Stimulated activated naive CD8-positive, alpha-beta T cell treated with anti-CD3 and anti-CD28 coated beads, Interleukin-15, amount 100 ng/mL, for 72 hours (primary cell): ENCODE data around the gene SBSN.

Experiments used
- ATAC-seq: fragments of 150-1000 bp; cut with Tn5 transposase; 2 replicates; pipeline ENCODE4 v1.10.0; 2021; ENCODE audit warnings: mild to moderate bottlenecking, moderate library complexity
- DNase-seq, 2 donors: peaks; one replicate each; pipeline ENCODE4 v3.0.0; 2021 to 2022
- H3K27ac Mint-ChIP-seq, 2 donors: one replicate each; pipeline ENCODE4 v1.8.0; 2022; ENCODE audit warnings: mild to moderate bottlenecking in 2 of 2, mixed read lengths in 2 of 2, moderate library complexity in 2 of 2
- H3K27me3 Mint-ChIP-seq: one replicate; pipeline ENCODE4 v1.8.0; 2022; ENCODE audit warnings: mixed read lengths
- H3K4me1 Mint-ChIP-seq: one replicate; pipeline ENCODE4 v1.8.0; 2022; ENCODE audit warnings: mild to moderate bottlenecking, mixed read lengths
- H3K4me3 Mint-ChIP-seq, 2 donors: one replicate each; pipeline ENCODE4 v1.8.0; 2022; ENCODE audit warnings: mild to moderate bottlenecking in 2 of 2, mixed read lengths in 2 of 2, moderate library complexity in 1 of 2
- H3K9me3 Mint-ChIP-seq, 2 donors: one replicate each; pipeline ENCODE4 v1.8.0; 2022; ENCODE audit warnings: mixed read lengths in 2 of 2

Gene SBSN

DNA sequence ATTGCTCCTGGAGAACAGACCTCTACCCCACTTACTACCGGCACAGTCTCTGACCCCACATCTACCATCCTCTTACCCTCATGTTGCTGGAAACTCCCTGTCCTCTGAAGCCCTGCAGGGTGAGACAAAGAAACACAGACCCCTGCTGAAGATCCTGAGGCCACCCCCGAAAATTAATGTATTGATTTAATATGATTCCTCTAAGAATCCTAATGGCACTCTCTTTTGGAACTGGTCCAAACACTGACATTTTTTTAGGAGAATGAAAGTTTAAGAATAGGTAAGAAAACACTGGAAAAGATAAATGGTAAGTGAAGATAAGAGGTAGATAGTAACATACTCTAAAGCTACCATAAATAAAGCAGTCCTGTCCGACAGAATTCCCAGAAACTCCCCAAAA lies 20.0 kb downstream of the SBSN start:
- Mint-ChIP-seq H3K27me3 (peaks cover 83% of the 10 kb centered on the region), H3K27ac (no peak overlapping the region)

DNA sequence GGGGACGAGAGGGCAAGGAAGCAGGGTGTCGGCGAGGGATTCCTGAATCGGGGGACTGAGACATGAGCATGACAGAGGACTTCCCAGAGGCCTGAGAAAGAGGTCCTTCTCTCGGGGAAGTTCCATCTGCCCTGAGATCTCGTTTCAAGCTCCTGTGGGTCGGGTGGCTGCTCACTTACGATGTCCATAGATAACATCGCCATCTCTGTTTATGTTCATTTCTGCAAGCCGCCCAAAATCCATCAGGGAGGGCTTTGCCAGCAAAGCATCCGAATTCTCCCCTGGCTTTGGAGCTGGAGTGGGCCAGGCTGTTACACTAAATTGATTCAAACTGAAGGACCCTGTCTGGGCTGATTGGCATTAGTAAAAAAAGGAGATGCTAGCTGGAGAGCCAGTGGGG lies 20.6 kb downstream of the SBSN start:
- Mint-ChIP-seq H3K27me3 (peaks cover 83% of the 10 kb centered on the region), H3K4me3 (no peak overlapping the region), H3K27ac (no peak overlapping the region), H3K4me1 (peaks cover 26% of the 10 kb centered on the region), H3K9me3 (no peaks in the 10 kb centered on the region)
- ATAC-seq (no peak), DNase-seq (no peak)

More for the DNA sequence above, 20.0 kb downstream of the SBSN start:
- H3K4me1 Mint-ChIP-seq = peaks cover 26% of the 10 kb centered on the region
- DNase-seq (no peak), ATAC-seq (no peak)
- no peaks in the 10 kb centered on the region for H3K9me3 Mint-ChIP-seq
- no peak overlapping the region for H3K4me3 Mint-ChIP-seq

DNA sequence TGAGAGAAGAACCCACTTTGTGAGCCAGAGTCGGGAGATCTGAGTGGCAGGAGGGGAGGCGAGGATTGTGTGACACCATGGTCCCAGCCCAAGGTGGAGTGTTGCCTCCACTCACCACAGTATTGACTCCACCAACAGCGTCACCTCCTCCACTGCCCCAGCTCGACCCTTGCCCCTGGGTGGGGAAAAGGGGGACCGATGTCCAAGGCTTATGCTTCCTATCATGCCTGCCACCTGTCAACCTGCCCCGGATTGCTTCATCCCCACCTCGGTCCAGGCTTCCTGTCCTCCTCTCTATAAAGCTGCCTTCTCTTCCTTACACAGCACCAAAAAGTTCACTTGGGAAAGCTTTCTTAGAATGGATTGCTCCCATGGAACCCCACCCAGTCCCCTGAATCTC lies 22.1 kb downstream of the SBSN start:
- H3K27me3 Mint-ChIP-seq = peaks cover 67% of the 10 kb centered on the region
- H3K4me1 Mint-ChIP-seq = peaks cover 21% of the 10 kb centered on the region
- H3K27ac Mint-ChIP-seq = peak overlapping the region in 1 of 2 donors; percentile 5
- no peaks in the 10 kb centered on the region for H3K9me3 Mint-ChIP-seq
- ATAC-seq (no peak), DNase-seq (no peak)
- H3K4me3 Mint-ChIP-seq = no peak overlapping the region

DNA sequence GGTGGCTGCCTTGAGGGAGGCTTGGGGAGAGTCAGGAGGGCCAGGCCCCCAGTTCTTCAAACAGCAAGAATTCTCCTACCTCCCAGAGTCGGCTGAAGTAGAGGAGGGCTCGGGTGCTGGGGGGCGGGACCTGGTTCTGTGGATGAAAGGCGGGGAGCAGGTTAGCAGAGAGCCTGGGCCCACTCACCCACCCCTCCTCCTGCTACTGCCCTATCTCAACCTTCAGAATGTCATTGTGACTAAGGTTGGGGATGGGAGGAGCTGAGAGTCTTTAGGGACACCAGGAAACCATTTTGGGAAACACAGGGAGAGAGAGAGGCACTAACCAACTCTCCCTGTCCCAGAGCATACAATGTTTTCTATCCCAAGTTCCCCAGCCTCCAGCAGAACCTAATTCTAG lies 25.4 kb downstream of the SBSN start:
- peaks cover 35% of the 10 kb centered on the region for H3K27me3 Mint-ChIP-seq
- H3K4me1 Mint-ChIP-seq = no peaks in the 10 kb centered on the region
- no peaks in the 10 kb centered on the region for H3K9me3 Mint-ChIP-seq
- no peak overlapping the region for H3K27ac Mint-ChIP-seq
- ATAC-seq (no peak), DNase-seq (no peak)
- H3K4me3 Mint-ChIP-seq = no peak overlapping the region

DNA sequence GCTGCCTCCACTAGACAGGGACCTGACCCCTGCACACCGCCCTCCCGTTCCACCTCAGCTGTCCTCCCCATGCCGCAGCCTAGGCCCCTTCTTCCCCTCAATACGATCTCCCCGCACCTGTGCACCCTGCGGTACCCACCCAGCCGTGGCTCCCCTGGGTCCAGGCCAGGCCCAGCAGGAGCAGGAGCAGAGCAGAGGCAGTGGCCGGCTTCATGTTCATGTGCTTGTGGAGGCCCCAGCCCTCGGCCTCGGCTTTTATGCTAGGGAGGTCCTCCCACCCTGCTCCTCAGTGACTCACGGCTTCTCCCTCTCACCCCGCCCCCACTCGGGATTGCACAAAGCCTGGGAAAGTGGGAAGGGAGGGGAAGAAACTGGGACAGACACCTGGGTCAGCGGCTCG lies 26.4 kb downstream of the SBSN start:
- H3K4me1 Mint-ChIP-seq = no peaks in the 10 kb centered on the region
- no peak overlapping the region for H3K27ac Mint-ChIP-seq
- H3K27me3 Mint-ChIP-seq = peaks cover 24% of the 10 kb centered on the region
- ATAC-seq (no peak), DNase-seq (no peak)
- no peaks in the 10 kb centered on the region for H3K9me3 Mint-ChIP-seq
- H3K4me3 Mint-ChIP-seq = no peak overlapping the region

DNA sequence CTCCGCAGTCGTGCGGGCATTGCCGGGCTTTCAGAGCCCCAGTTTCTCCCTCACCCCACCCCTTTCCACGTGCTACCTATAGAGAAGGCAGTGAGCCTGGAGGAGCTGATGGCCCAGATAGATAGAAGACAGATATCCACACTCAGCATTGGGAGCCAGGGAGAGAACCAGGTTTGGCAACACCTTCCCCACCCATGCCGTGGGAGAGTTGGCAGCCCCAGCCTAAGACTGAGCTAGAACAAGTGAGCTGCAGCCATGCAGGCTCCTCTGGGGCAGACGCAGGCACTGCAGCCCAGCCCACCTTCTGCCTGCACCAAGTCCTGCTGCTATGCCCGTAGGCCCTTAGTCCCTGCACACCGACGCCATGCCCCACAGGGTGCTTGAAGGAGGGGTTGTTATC lies 27.5 kb downstream of the SBSN start:
- Mint-ChIP-seq H3K9me3 (no peaks in the 10 kb centered on the region), H3K4me3 (no peak overlapping the region), H3K27me3 (peaks cover 13% of the 10 kb centered on the region), H3K4me1 (peaks cover 1% of the 10 kb centered on the region), H3K27ac (no peak overlapping the region)
- no peak for DNase-seq
- no peak for ATAC-seq

DNA sequence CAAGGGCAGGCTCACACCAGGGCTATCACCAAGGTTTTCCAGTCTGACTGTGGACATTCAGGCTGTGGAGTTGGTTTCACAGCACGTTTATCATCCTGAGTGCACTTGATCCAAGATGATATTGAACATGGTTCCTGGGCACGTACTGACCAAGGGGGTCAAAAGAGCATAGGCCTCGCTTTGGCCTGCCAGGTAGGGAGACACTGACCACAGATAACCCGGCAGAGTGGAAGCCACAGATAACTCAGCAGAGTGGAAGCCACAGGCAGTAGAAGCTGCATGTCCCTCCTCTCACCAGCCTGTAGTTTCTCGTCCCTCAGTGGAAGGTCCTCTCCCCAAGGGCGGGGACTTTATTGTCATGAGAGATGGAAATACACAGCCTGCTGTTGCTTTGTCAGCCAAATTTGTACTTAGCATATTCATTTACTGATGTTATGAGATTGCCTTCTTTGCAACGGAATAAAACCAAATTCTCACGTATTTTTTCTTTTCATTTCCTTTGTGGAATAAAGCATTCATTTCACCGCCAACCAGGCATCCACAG lies 29.1 kb downstream of the SBSN start:
- peaks cover 11% of the 10 kb centered on the region for H3K4me1 Mint-ChIP-seq
- H3K9me3 Mint-ChIP-seq = no peaks in the 10 kb centered on the region

DNA sequence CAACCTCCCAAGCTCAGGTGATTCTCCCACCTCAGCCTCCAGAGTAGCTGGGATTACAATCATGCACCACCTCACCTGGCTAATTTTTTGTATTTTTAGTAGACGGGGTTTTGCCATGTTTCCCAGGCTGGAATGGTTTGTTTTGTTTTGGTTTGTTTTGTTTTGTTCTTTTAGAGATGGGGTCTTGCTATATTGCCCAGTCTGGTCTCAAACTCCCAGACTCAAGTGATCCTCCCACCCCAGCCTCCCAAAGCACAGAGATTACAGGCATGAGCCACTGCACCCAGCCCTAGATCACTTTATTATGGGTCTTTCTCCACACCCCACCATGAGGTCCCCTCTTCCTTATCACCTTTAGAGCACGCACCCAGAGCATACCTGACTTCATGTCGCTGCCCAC lies 29.9 kb downstream of the SBSN start:
- DNase-seq (no peak), ATAC-seq (no peak)
- H3K4me1 Mint-ChIP-seq = peaks cover 11% of the 10 kb centered on the region
- H3K9me3 Mint-ChIP-seq = no peaks in the 10 kb centered on the region
- H3K27ac Mint-ChIP-seq = peak overlapping the region in 1 of 2 donors; percentile 27
- H3K4me3 Mint-ChIP-seq = no peak overlapping the region
- H3K27me3 Mint-ChIP-seq = peaks cover 17% of the 10 kb centered on the region

More for the DNA sequence above, 29.1 kb downstream of the SBSN start:
- DNase-seq = no peak
- no peak for ATAC-seq
- no peak overlapping the region for H3K27ac Mint-ChIP-seq
- no peak overlapping the region for H3K4me3 Mint-ChIP-seq
- H3K27me3 Mint-ChIP-seq = peaks cover 10% of the 10 kb centered on the region

DNA sequence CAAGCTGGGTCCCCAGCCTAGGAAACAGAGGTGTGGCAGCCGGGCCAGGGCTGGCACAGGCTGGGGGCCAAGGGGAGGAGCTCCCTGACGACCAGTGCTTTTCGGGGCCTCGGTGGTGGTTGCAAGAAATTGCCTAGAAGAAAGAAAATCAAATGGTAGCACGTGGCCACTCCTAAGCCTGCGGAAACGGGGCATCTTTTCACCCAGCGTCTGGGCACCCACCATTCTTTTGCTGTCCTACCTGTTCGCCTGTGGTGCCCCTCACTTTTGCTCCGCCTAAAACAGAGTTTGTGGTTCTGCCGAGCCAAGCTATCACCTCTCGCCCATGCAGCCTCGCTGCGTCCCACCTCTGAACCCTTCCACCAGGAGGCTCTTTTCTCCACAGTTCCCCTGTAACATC lies 30.7 kb downstream of the SBSN start:
- peaks cover 11% of the 10 kb centered on the region for H3K4me1 Mint-ChIP-seq
- H3K4me3 Mint-ChIP-seq = no peak overlapping the region
- ATAC-seq = no peak
- no peak for DNase-seq
- peaks cover 11% of the 10 kb centered on the region for H3K27me3 Mint-ChIP-seq
- H3K9me3 Mint-ChIP-seq = no peaks in the 10 kb centered on the region
- H3K27ac Mint-ChIP-seq = no peak overlapping the region

DNA sequence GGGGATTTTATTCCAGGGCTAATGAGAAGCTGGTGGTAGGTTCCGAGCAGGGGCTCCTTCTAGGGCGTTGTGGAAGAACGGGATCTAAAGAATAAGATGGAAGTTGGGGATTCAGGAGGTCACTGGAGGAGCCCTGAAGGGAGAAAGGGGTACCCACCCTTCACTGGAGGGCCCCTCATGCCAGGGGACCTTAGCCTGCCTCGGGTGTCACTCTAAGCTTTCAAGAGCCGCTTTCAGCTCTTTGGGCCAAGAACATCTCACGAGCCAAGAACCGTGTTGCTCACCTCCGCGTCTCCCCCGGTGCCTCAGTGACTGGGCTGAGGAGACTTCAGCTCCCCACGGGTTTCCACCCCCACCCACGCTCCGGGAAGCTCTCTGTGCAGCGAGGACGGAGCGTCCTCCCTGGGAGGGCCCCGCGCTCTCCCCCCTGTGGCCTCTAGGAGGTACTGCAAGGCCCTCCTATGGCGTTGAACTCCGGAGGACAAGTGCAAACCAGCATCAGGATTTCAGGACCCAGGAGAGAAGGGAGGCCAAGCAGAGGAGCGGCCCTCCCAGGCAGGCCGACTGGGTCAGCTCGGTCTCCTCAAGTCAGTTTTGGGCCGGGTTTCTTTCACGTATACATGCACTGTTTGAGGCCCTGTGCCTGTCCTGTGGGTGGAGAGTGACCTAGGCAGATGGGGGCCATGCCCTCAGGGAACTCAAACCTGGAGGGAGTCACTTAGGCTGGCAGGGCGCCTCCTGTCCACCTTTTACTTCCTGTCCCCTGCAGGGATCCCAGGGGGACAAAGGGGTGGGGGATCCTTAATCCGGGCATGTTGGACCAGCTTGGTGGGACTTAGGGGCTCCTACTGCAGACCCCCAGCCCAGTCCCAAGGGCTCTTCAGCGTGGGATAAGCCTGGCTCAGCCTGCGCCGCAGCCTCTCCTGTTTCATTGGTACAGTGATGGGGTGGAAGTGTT lies 32.7 kb downstream of the SBSN start:
- DNase-seq (peak; percentile 67 to 76), ATAC-seq (peak; percentile 92)
- Mint-ChIP-seq H3K27ac (peak overlapping the region in 1 of 2 donors; percentile 86), H3K27me3 (peaks cover 12% of the 10 kb centered on the region), H3K4me1 (peaks cover 11% of the 10 kb centered on the region), H3K9me3 (no peaks in the 10 kb centered on the region), H3K4me3 (peak overlapping the region; percentile 34 to 55)

DNA sequence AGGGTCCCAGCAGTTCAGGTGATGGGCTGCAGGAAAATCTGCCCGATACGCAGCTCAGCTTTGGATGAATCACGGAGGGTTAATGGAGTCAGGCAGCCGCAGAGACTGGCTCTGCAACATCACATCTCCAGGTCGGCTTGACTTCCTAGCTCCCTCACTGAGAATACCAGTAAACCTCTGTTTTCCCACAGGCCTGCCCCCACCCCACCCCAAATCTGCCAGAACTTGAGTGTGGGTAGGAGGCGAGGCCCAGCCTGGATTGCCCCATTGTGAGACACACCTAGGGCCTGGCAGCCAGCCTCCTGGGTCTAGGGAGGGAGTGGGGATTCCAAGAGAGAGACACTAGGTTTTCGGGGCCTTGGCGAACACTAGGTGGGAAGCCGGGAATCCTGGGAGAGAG lies 34.1 kb downstream of the SBSN start:
- DNase-seq (no peak), ATAC-seq (no peak)
- Mint-ChIP-seq H3K27me3 (peaks cover 26% of the 10 kb centered on the region), H3K4me1 (peaks cover 11% of the 10 kb centered on the region), H3K9me3 (no peaks in the 10 kb centered on the region), H3K27ac (no peak overlapping the region), H3K4me3 (no peak overlapping the region)

DNA sequence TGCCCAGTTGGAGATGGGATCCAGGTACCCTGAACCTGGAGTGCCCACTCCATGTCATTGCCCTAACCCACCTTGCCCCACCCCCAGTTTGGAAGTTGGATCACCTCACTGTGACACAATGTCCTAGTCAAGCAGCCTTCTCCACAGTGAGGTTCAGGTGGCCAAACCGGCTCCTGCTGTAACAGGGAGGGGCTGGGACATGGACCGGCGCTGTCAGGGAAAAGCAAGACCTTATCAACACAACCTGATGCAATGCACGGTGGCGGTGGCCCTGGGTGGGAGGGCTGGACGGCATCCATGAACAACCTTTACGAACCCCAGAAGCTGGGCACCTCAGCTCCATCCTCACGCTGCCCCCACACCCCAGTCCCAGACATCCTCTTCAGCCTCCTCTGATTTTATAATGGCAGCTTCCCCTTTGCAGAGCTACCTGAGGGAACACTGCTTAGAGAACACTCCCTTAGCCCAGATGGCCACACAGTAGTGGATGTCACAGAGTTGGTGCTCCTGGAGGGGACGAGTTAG lies 36.2 kb downstream of the SBSN start:
- Mint-ChIP-seq H3K4me1 (peaks cover 22% of the 10 kb centered on the region), H3K27me3 (peaks cover 36% of the 10 kb centered on the region), H3K27ac (no peak overlapping the region), H3K9me3 (no peaks in the 10 kb centered on the region), H3K4me3 (no peak overlapping the region)
- ATAC-seq (no peak), DNase-seq (no peak)

DNA sequence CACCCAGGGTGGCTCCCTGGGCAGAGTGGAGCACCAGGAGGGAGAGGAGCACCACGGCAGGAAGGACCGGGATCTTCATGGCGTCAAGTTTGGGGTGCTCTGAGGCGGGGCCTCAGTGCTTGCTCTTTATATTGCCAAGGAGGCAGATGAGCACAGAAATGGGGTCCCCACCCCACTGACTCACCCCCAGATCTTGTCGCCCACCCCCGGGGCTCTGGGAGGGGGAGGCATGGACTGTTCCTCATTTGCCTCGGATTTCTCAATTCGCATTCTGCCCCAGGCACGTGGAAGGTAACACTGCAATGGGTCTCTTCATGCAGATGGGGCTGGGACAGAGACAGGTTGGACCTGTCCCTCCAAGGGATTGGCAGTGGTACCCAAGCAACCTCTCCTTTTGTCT lies 37.7 kb downstream of the SBSN start, which contains the start of gene KRTDAP:
KRTDAP (minus strand) TSS at position 101 of the 400 bp plus-strand sequence; CDS start at position 79, 22 bp downstream.
- DNase-seq (no peak), ATAC-seq (no peak)
- peak within 1 kb of the TSS in 1 of 2 donors; percentile 83 for H3K27ac Mint-ChIP-seq
- H3K9me3 Mint-ChIP-seq = no peaks in the 10 kb centered on the region
- H3K4me3 Mint-ChIP-seq = no peak within 1 kb of the TSS
- H3K4me1 Mint-ChIP-seq = peaks cover 18% of the 10 kb centered on the region
- peaks cover 47% of the 10 kb centered on the region for H3K27me3 Mint-ChIP-seq

DNA sequence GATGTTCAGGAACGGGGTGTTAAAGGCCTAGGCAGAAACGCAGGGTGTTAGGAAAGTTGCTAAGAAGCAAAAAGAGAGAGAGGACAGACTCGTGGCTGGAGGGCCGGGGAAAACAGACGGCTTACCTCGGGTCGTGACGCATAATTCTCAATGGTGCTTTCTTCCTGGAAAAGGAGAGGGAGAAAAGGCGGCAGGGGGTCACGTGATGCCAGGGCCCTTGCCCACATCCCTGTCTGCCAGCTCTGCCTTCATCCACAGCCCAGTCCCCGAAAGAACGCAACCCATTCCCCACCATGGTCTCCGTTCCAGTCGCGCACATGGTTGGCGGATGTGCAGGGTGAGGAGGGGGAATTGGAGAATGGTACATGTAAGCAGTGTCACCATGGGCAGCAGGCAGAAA lies 39.4 kb downstream of the SBSN start:
- H3K27ac Mint-ChIP-seq = no peak overlapping the region
- no peaks in the 10 kb centered on the region for H3K9me3 Mint-ChIP-seq
- ATAC-seq = no peak
- DNase-seq = no peak
- H3K27me3 Mint-ChIP-seq = peaks cover 40% of the 10 kb centered on the region
- H3K4me3 Mint-ChIP-seq = no peak overlapping the region
- peaks cover 20% of the 10 kb centered on the region for H3K4me1 Mint-ChIP-seq

DNA sequence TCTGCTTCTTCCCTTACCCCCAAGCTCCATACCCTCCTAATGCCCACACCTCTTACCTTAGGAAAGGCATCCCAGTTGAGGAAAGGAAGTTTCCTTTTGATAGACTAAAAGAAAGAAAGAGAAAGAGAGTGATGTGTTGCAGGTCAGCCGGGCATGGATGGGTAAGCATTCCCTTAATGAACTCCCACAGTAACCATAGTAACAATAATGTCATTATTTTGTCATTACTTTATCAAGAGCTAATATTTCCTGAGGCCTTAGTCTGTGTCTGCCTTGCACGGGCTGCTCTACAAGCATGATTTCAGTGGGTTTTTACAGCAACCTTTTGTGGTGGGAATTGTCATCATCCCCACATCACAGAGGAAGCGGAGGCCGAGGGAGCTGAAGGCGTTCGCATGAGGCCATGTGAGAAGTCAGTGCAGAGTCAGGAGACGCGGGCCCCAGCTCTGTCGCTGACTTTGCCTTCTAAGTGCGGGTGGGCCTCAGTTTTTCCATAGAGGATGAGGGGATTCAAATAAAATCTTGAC lies 40.4 kb downstream of the SBSN start:
- H3K4me1 Mint-ChIP-seq = peaks cover 20% of the 10 kb centered on the region
- H3K27ac Mint-ChIP-seq = no peak overlapping the region
- peak in 1 of 2 donors; percentile 20 for DNase-seq
- ATAC-seq = peak; percentile 54
- no peaks in the 10 kb centered on the region for H3K9me3 Mint-ChIP-seq
- H3K27me3 Mint-ChIP-seq = peaks cover 36% of the 10 kb centered on the region
- H3K4me3 Mint-ChIP-seq = no peak overlapping the region

DNA sequence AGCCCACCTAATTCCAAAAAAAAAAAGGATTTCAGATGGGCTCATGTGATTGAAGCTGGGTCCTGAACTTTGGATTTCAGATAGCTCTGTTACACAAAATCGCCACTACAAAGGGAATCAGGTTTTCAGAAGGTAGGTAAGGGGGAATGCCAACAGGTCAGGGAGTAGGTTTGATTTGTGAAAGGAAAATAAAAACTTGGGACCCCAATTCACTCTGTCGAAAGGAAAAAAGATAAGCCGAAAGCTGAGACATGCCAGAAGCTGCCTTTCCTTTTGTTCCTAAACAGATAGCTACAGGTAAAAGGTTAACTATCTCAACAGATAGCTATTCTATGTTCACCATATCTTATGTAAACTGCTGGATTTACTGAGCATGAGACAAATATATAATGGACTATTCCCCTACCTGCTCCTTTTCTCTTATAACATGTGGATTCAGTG lies 41.8 kb downstream of the SBSN start:
- DNase-seq (no peak), ATAC-seq (no peak)
- Mint-ChIP-seq H3K4me1 (peaks cover 20% of the 10 kb centered on the region), H3K4me3 (no peak overlapping the region), H3K9me3 (no peaks in the 10 kb centered on the region), H3K27ac (no peak overlapping the region), H3K27me3 (peaks cover 36% of the 10 kb centered on the region)
